Calu3 (cell line): ENCODE results near the gene CFAP99. TPM values are rescaled to one million over a fixed set of nuclear protein-coding genes. Genes with fewer than 3 reads are reported as not detected.

ENCODE experiments used
- Bru-seq: library from RNA; stranded (reverse); fragments of 400-500 nt; gene quantifications from one replicate; lab custom pipeline; 2021; lab: Mats Ljungman, UMichigan
- BruChase-seq, 2 experiments: library from RNA; stranded (reverse); fragments of 400-500 nt; gene quantifications; one replicate each; lab custom pipeline; 2021; lab: Mats Ljungman, UMichigan
- BruUV-seq: library from RNA; stranded (reverse); fragments of 400-500 nt; replicated peaks from 2 replicates; lab custom pipeline; 2021; lab: Mats Ljungman, UMichigan
- CTCF ChIA-PET: fragments of 300-600 bp; sonication (Branson Sonifier 250); formaldehyde crosslinking; loops from one replicate; lab custom pipeline; 2022; ENCODE audit warnings: antibody characterized with exemption; lab: Charles Lee
- DNase-seq: peaks from one replicate; pipeline ENCODE4 v3.0.0; 2022
- H3K27ac Mint-ChIP-seq: one replicate; pipeline ENCODE4 v1.8.0; 2022; ENCODE audit warnings: mixed read lengths; ENCODE audit not compliant: unreplicated experiment
- H3K27me3 Mint-ChIP-seq: one replicate; pipeline ENCODE4 v1.8.0; 2022; ENCODE audit warnings: mixed read lengths; ENCODE audit not compliant: unreplicated experiment
- H3K36me3 Mint-ChIP-seq: one replicate; pipeline ENCODE4 v1.8.0; 2022; ENCODE audit warnings: mild to moderate bottlenecking, moderate library complexity, mixed read lengths; ENCODE audit not compliant: insufficient read depth, unreplicated experiment
- H3K4me1 Mint-ChIP-seq: one replicate; pipeline ENCODE4 v1.8.0; 2022; ENCODE audit warnings: mild to moderate bottlenecking, low read depth, mixed read lengths; ENCODE audit not compliant: unreplicated experiment
- H3K4me3 Mint-ChIP-seq: one replicate; pipeline ENCODE4 v1.8.0; 2022; ENCODE audit warnings: mild to moderate bottlenecking, low read depth, moderate library complexity, mixed read lengths; ENCODE audit not compliant: unreplicated experiment
- H3K9me3 Mint-ChIP-seq: one replicate; pipeline ENCODE4 v1.8.0; 2022; ENCODE audit warnings: low read depth, mixed read lengths; ENCODE audit not compliant: unreplicated experiment
- CTCF ChIP-seq: fragments of 200-600 bp; IDR thresholded peaks from one replicate; pipeline ENCODE4 v1.8.0; 2022; ENCODE audit warnings: antibody characterized with exemption; ENCODE audit not compliant: unreplicated experiment
- intact Hi-C: fragments of 100-400 bp; cut with micrococcal nuclease; formaldehyde crosslinking; loops from one replicate; pipeline ENCODE4 v1.10.0; 2022; ENCODE audit not compliant: unreplicated experiment
- long read RNA-seq: library from polyadenylated mRNA; stranded (forward); transcript quantifications from one replicate; pipeline ENCODE4 v2.0.0, GENCODE V29; 2022
- total RNA-seq: library from RNA; stranded (reverse); gene quantifications from 2 replicates; pipeline ENCODE4 v1.2.3, GENCODE V29; 2022

Gene CFAP99
- 0.32 TPM in 1 of 2 replicates, not detected in the other for total RNA-seq
- percentile 2 among the genes with signal in this experiment for Bru-seq, nascent RNA
- BruChase-seq, experiment 1, labeled RNA remaining after a 6-hour chase, result not detected
- percentile 2 among the genes with signal in this experiment for BruChase-seq, experiment 2, labeled RNA remaining after a 2-hour chase
- long read RNA-seq, result 0 reads

GRCh38 chr4:2418650-2419571 lies at the start of gene CFAP99:
Gene CFAP99 (plus strand): TSS chr4:2418955.
- no peaks in the 10 kb centered on the region for H3K9me3 Mint-ChIP-seq
- CTCF ChIA-PET, result interaction anchor here (0.8 to 1.3 kb wide), 2 partner anchors 12 to 105 kb away, joined by 3 to 4 read pairs; no protein-coding TSS in a partner anchor
- peak within 1 kb of the TSS; percentile 71 for H3K4me3 Mint-ChIP-seq
- peak; percentile 92 for DNase-seq
- BruUV-seq, result no TSS peak
- peaks cover 74% of the 10 kb centered on the region for H3K27me3 Mint-ChIP-seq
- intact Hi-C loops, result no loop called here
- H3K4me1 Mint-ChIP-seq, result peaks cover 26% of the 10 kb centered on the region
- no peak for TF ChIP-seq CTCF
- peak within 1 kb of the TSS; percentile 55 for H3K27ac Mint-ChIP-seq
- H3K36me3 Mint-ChIP-seq, result peaks cover 7% of the 10 kb centered on the region

GRCh38 chr4:2370597-2371320 lies 48.0 kb upstream of the CFAP99 start:
- H3K27ac Mint-ChIP-seq, result no peak overlapping the region
- peaks cover 11% of the 10 kb centered on the region for H3K27me3 Mint-ChIP-seq
- BruUV-seq, result no TSS peak
- CTCF ChIA-PET, result no interaction called here
- H3K36me3 Mint-ChIP-seq, result no peaks in the 10 kb centered on the region
- intact Hi-C loops, result no loop called here
- no peaks in the 10 kb centered on the region for H3K4me1 Mint-ChIP-seq
- H3K4me3 Mint-ChIP-seq, result no peak overlapping the region
- no peaks in the 10 kb centered on the region for H3K9me3 Mint-ChIP-seq
- DNase-seq, result no peak
- TF ChIP-seq CTCF, result no peak

GRCh38 chr4:2371765-2372487 lies 46.8 kb upstream of the CFAP99 start:
- TF ChIP-seq CTCF, result no peak
- CTCF ChIA-PET, result no interaction called here
- peaks cover 16% of the 10 kb centered on the region for H3K27me3 Mint-ChIP-seq
- H3K4me1 Mint-ChIP-seq, result no peaks in the 10 kb centered on the region
- no peak for DNase-seq
- no TSS peak for BruUV-seq
- intact Hi-C loops, result no loop called here
- no peaks in the 10 kb centered on the region for H3K9me3 Mint-ChIP-seq
- H3K36me3 Mint-ChIP-seq, result no peaks in the 10 kb centered on the region
- no peak overlapping the region for H3K27ac Mint-ChIP-seq
- no peak overlapping the region for H3K4me3 Mint-ChIP-seq
